CD4-positive, alpha-beta T cell treated with Interleukin-2 at 100 ng/mL for 4 hours (primary cell): ENCODE data around the gene NAAA.
"Not testable (repeated sequence)": the region's sequence is repeated elsewhere in the genome, so short reads cannot be mapped to it uniquely, and the experiment has no call there.

Source experiments
- DNase-seq: peaks from one replicate; pipeline ENCODE4 v3.0.0-alpha.2; 2020; ENCODE audit warnings: low spot score

Gene NAAA

DNA sequence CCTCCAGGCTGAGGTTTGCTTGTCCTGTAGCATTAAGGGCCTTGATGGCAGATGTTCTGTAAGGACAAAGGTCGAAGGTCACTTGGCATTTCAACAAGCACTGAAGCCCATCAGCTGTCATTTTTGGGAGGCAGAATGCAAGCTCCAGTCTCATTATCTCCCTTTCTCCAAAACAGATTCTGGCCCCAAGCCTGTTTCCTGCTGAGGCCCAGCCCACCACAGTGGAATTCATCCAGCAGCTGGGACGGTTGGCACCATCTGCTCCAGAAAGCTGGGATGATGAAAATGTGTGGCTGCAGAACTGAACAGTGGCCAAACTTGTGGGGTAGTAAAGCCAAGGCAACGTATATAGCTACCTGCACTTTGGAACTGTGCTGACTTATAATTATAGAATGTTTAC is 20.9 kb downstream of the NAAA start:
- no peak for DNase-seq

DNA sequence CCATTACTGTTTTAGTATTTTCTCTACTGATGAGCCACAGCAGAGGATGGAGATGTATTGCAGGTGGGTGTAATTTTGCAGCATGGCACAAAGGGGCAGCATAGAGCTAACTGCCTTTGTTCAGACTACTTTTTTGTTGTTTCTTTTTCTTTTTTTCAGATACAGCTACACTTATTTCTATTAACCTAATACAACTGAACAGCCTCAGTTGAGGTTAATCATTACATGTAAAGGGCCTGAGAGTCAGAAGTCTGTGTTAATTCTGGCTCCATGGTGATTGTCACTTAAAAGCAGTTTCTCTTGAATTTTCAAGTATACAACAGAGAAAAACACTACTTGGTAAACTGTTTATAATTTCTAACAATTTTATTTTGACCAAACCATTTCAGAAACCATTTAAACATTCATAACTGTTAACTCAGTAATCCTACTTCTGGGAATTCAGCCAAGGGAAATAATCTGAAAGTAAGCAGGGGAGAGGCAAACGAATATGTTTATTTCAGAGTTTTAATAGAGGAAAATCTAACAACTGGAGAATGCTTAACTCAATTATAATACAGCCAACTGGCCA is 24.6 kb downstream of the NAAA start:
- DNase-seq: peak; percentile 40

GRCh38 chr4:75912968-75913367 is 27.8 kb downstream of the NAAA start:
- no peak for DNase-seq

GRCh38 chr4:75910831-75911230 is 30.0 kb downstream of the NAAA start:
- DNase-seq: not testable (repeated sequence)

- DNase-seq: no peak
These were observed 31.4 kb downstream of the NAAA start for GRCh38 chr4:75909405-75909804.

- no peak for DNase-seq
These were observed 32.3 kb downstream of the NAAA start for GRCh38 chr4:75908555-75908954.

DNA sequence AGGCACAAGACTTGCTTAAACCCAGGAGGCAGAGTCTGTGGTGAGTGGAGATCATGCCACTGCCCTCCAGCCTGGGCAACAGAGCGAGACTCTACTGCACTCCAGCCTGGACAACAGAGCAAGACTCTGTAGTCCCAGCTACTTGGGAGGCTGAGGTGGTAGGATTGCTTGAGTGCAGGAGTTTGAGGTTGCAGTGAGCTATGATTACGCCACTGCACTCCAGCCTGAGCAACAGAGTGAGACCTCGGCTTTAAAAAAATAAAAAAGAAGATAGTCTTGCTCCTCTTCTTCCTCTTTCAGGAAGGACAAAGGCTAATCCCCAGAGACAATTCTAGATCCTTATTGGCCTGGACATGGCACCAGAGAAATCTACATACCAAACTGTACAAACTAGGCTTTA is 32.8 kb downstream of the NAAA start:
- no peak for DNase-seq

GRCh38 chr4:75904076-75904475 is 36.7 kb downstream of the NAAA start:
- DNase-seq: no peak

GRCh38 chr4:75902352-75902751 is 38.5 kb downstream of the NAAA start, which contains the start of gene PPEF2:
Gene PPEF2, minus strand, starts transcription at chr4:75902452. Its CDS starts 6,127 bp downstream, at chr4:75896325.
- no peak for DNase-seq

GRCh38 chr4:75898536-75898935 is 42.3 kb downstream of the NAAA start:
- DNase-seq: no peak

DNA sequence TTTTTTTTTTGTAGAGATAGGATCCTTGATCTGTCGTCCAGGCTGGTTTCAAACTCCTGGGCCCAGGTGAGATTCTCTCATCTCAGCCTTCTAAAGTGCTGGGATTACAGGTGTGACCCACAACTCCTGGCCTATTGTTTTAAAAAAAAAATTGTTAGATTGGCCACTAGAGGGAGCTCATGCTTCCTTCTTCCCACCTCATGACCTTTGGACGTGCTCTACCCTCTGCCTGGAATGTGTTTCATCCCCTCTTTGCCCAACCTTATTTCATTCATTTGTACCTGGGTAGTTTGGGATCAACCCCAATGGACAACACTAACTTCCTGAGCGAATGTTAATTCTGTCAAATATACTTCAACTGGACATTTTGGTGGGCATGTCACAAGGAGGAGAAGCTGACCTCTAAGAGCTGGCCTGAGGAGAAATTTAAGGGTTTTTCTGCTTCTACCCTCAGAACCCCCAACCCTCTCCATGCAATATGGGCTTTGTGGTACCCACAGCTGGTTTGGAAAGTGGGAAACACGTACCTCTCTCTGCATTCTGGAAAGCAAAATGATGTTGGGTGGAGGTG is 45.0 kb downstream of the NAAA start:
- DNase-seq: peak; percentile 43

GRCh38 chr4:75892508-75892907 is 48.3 kb downstream of the NAAA start:
- DNase-seq: no peak

DNA sequence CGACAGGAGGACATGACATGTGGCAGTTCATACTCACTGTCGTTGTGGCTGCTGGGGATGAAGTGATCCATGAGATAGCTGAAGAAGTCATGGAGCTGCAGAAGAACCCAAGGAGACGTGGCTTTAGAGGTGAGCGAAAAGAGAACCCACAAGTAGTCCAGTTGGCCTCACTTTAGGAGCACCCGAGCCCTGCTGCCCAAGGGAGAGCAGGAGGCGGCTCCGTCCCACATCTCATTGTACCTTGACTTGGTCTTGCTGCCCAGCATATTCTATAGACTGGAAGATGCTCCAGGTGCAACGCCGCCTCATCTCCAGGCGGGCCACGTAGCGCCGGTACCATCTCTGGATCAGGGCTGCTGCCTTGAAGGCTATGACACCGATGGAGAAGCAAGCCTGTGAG is 49.2 kb downstream of the NAAA start:
- DNase-seq: no peak

- no peak for DNase-seq
These were observed 51.1 kb downstream of the NAAA start for GRCh38 chr4:75889537-75890199.

DNA sequence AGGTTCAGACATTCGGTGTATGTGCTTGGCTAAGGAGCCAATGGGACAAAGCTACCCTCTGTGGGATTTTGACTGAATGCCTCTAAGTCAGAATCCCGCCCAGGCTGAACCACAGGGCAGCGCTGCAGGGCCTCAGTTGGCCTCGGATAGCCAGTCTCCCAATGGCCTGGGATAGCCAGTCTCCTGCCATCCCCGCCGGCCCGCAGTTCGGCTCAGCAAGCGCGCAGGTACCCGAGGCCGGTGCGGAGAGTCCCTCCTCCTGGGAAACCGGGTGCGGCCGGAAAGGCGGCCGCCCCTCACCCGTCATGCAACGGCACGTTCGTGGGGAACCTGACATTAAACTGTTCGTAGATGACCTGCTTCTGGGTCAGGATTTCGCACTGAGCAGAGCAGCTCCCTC is 54.7 kb downstream of the NAAA start:
- no peak for DNase-seq

GRCh38 chr4:75881476-75881875 is 59.3 kb downstream of the NAAA start:
- no peak for DNase-seq

- DNase-seq: no peak
These were observed 60.5 kb downstream of the NAAA start for GRCh38 chr4:75880278-75880677.

GRCh38 chr4:75878246-75878756 is 62.5 kb downstream of the NAAA start:
- DNase-seq: no peak

DNA sequence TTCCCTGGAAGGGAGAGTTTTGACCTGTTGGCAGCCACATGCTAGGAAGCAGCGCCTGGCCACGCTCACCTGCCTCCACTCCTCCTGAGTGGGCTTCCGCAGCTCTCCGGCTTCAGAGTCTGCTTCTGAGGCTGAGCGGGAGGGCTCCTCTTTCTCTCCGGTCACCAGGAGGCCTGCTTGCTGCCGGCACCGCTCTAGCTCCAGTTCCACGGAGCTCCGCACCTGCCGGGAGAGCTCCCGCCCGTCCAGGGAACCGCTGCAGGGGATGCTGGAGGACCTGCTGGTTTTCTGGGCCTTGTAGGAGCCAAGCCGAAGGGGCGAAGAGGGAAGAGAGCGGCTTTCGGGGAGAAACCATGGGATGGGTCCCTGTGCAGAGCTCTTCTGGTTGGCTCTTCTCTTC is 64.6 kb downstream of the NAAA start:
- DNase-seq: no peak

- no peak for DNase-seq
These were observed 71.7 kb downstream of the NAAA start for GRCh38 chr4:75869100-75869499.

DNA sequence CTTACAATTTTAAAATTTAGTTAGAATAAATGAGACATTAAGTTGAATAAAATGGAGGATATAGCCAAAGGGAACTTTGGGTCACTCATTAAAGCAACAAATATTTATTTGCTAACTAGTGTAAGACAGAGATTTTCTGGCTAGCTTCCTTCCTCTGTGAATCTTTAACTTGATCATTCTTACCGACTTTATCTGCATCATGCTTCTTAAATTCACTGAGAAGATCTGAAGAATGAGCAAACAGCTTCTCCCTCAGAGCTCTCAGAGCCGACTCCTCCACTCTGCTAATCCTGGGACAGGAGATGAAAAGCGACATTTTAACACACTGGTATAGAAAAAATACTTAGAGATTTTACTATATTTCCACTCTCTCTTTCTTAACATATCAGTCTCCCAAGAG is 73.7 kb downstream of the NAAA start:
- DNase-seq: no peak
